ENCODE data around the gene CCND3.

- TF ChIP-seq CTCF (IDR thresholded peaks at IDR 0.05) (no peak), POLR2A (IDR thresholded peaks at IDR 0.05) (no peak)
Observed at GRCh38 chr6:41942067-41942851, 651 bp upstream of the CCND3 start.

All from prostate gland (tissue), 2 donors.